B cell (primary cell): ENCODE measurements around the gene KLF7.

Source experiments
- CTCF ChIP-seq: fragments of 200-600 bp; IDR thresholded peaks from one replicate; pipeline ENCODE4 v1.8.0; 2022; ENCODE audit warnings: antibody characterized with exemption, mild to moderate bottlenecking
- EZH2 ChIP-seq: IDR thresholded peaks from 2 replicates; pipeline ENCODE4 v1.6.1; 2012; ENCODE audit warnings: borderline replicate concordance, low read depth, mild to moderate bottlenecking, moderate library complexity, low read length; ENCODE audit not compliant: insufficient read depth, poor library complexity, severe bottlenecking

GRCh38 chr2:207165121-207166038 lies at the start of gene KLF7:
- TF ChIP-seq CTCF: no peak
- TF ChIP-seq EZH2: no peak
